ENCODE results near the gene RAB4A. TPM values are rescaled to one million over a fixed set of nuclear protein-coding genes. Genes with fewer than 3 reads are reported as not detected.

RAB4A gene
- total and polyA plus RNA-seq, 9 of the 15 experiments (the other 6 are each of a cell fraction or from before 2014, with no cell fraction given): 8.3 to 61.0 (median 26.7) TPM

GRCh38 chr1:229323885-229324553 is 53.1 kb downstream of the RAB4A start:
- Histone ChIP-seq H3K4me3 (no peak overlapping the region), H4K20me1 (replicated peaks; ENCODE audit: control insufficient read depth, insufficient read depth, low read length) (no peaks in the 10 kb centered on the region; the same call in 1 of the 2 replicates), H3K4me2 (ENCODE audit: insufficient read depth, low read length) (no peak overlapping the region), H2AFZ (ENCODE audit: low read depth, low read length) (no peak overlapping the region), H3K9me3 (replicated peaks; ENCODE audit: control insufficient read depth, insufficient read depth, low read depth, low read length) (no peaks in the 10 kb centered on the region), H3K27ac (ENCODE audit: extremely low read depth, low read depth, low read length) (no peak overlapping the region), H3K36me3 (ENCODE audit: control insufficient read depth, insufficient read depth, low read length) (peaks cover 77% of the 10 kb centered on the region), H3K9ac (ENCODE audit: insufficient read depth in 1 of 2, low read depth in 2 of 2, low read length in 2 of 2) (no peak overlapping the region), H3K4me1 (replicated peaks in 1 of 2; ENCODE audit: control insufficient read depth in 2 of 2, insufficient read depth in 2 of 2, low read length in 2 of 2) (no peaks in the 10 kb centered on the region), H3K27me3 (ENCODE audit: control insufficient read depth in 2 of 2, insufficient read depth in 2 of 2, low read length in 2 of 2) (no peaks in the 10 kb centered on the region), H3K79me2 (ENCODE audit: control insufficient read depth, insufficient read depth, low read length) (no peaks in the 10 kb centered on the region; the same call in 2 of the 3 replicates), H3K9me1 (ENCODE audit: control insufficient read depth, insufficient read depth, low read length) (peaks cover 5% of the 10 kb centered on the region)
- no peak for FAIRE-seq
- DNase-seq (ENCODE audit: extremely low read depth in 1 of 4, low spot score in 3 of 4): no peak
- ATAC-seq: no peak
- in situ Hi-C loops (cut with MboI) (no loop called here), intact Hi-C loops (cut with micrococcal nuclease) (no loop called here)
- BruUV-seq (replicated peaks): no TSS peak
- WGBS (ENCODE audit: insufficient coverage, low coverage, missing lambda C conversion rate): 61% methylated on average over 2 of the region's 2 CpGs
- ChIA-PET POLR2A (interaction anchor here (0.7 to 1.3 kb wide), 2 partner anchors 11 to 85 kb away, joined by 3 to 4 read pairs; no protein-coding TSS in a partner anchor), CTCF (ENCODE audit: low intra/inter-chr PET ratio) (no interaction called here)
- no peak for TF ChIP-seq ZNF830 (CRISPR knock-in tag; IDR thresholded peaks at IDR 0.05)
- no peak for TF ChIP-seq CHD4 (IDR thresholded peaks at IDR 0.05; ENCODE audit: insufficient read depth, insufficient replicate concordance, low read depth, low read length, poor library complexity, severe bottlenecking)
- no peak for TF ChIP-seq SOX6 (IDR thresholded peaks at IDR 0.05)
- TF ChIP-seq TFE3 (CRISPR knock-in tag; IDR thresholded peaks at IDR 0.05): no peak
- TF ChIP-seq NELFE (IDR thresholded peaks at IDR 0.05; ENCODE audit: insufficient read depth, insufficient read length): no peak
- no peak for TF ChIP-seq ARID1B (IDR thresholded peaks at IDR 0.05)
- no peak for TF ChIP-seq SIN3A (IDR thresholded peaks at IDR 0.05; ENCODE audit: borderline replicate concordance in 2 of 2, control insufficient read depth in 1 of 2, low read depth in 2 of 2, low read length in 2 of 2)
- TF ChIP-seq ZBTB40 (IDR thresholded peaks at IDR 0.05): no peak
- TF ChIP-seq ZBTB40 (CRISPR knock-in tag; IDR thresholded peaks at IDR 0.05): no peak
- no peak for TF ChIP-seq DDX20 (tag; IDR thresholded peaks at IDR 0.05; ENCODE audit: low read depth)
- no peak for TF ChIP-seq CC2D1A (IDR thresholded peaks at IDR 0.05)
- no peak for TF ChIP-seq CTBP1 (IDR thresholded peaks at IDR 0.05; ENCODE audit: borderline replicate concordance)
